Osteoblast (primary cell): ENCODE results near the gene AFF2. TPM values are rescaled to one million over a fixed set of nuclear protein-coding genes. Genes with fewer than 3 reads are reported as not detected.

Experiments used
- DNase-seq: peaks from one replicate; pipeline ENCODE4 v3.0.0; 2011; ENCODE audit warnings: low spot score, mixed read lengths; ENCODE audit not compliant: insufficient read length; ENCODE audit errors: missing footprints
- H2AFZ ChIP-seq: 2 replicates; pipeline ENCODE4 v1.6.0; 2011; ENCODE audit warnings: mild to moderate bottlenecking, low read length
- H3K27ac ChIP-seq: 2 replicates; pipeline ENCODE4 v1.5.1; 2011; ENCODE audit warnings: mild to moderate bottlenecking, low read depth, low read length, moderate library complexity
- H3K27me3 ChIP-seq: 2 replicates; pipeline ENCODE4 v1.6.0; 2012; ENCODE audit warnings: mild to moderate bottlenecking, control low read depth, inconsistent platforms, low read length, moderate library complexity; ENCODE audit not compliant: insufficient read depth
- H3K36me3 ChIP-seq: 2 replicates; pipeline ENCODE4 v1.5.1; 2011; ENCODE audit warnings: mild to moderate bottlenecking, low read length, control low read depth, moderate library complexity; ENCODE audit not compliant: insufficient read depth
- H3K4me1 ChIP-seq: 2 replicates; pipeline ENCODE4 v1.5.1; 2011; ENCODE audit warnings: mild to moderate bottlenecking, low read length, control low read depth, moderate library complexity; ENCODE audit not compliant: insufficient read depth
- H3K4me2 ChIP-seq: 2 replicates; pipeline ENCODE4 v1.6.0; 2011; ENCODE audit warnings: mild to moderate bottlenecking, low read length; ENCODE audit not compliant: insufficient read depth
- H3K4me3 ChIP-seq: fragments of 200-600 bp; sonication (generic); 3 replicates; pipeline ENCODE4 v1.5.1; 2012; ENCODE audit warnings: mild to moderate bottlenecking, low read length, inconsistent platforms; ENCODE audit not compliant: insufficient read depth
- H3K79me2 ChIP-seq: 2 replicates; pipeline ENCODE4 v1.6.0; 2012; ENCODE audit warnings: mild to moderate bottlenecking, low read length, control low read depth, inconsistent platforms; ENCODE audit not compliant: insufficient read depth
- H3K9me3 ChIP-seq: 2 replicates; pipeline ENCODE4 v1.5.1; 2011; ENCODE audit warnings: low read depth, low read length, control low read depth
- H4K20me1 ChIP-seq: 2 replicates; pipeline ENCODE4 v1.6.0; 2012; ENCODE audit warnings: mild to moderate bottlenecking, low read length, control low read depth; ENCODE audit not compliant: insufficient read depth
- total RNA-seq: library from RNA; depleted of rRNA; stranded (reverse); fragments of >200 nt; gene quantifications from 2 replicates; pipeline ENCODE4 v1.2.3, GENCODE V29; 2012
- TF ChIP-seq, protein P1 (sequence below): IDR thresholded peaks from 2 replicates; pipeline ENCODE4 v1.5.1; 2011; ENCODE audit warnings: mild to moderate bottlenecking, low read depth, low read length, moderate library complexity; ENCODE audit errors: extremely low read depth

The AFF2 gene
- 10.0 and 10.9 TPM in 2 replicates for total RNA-seq

DNA sequence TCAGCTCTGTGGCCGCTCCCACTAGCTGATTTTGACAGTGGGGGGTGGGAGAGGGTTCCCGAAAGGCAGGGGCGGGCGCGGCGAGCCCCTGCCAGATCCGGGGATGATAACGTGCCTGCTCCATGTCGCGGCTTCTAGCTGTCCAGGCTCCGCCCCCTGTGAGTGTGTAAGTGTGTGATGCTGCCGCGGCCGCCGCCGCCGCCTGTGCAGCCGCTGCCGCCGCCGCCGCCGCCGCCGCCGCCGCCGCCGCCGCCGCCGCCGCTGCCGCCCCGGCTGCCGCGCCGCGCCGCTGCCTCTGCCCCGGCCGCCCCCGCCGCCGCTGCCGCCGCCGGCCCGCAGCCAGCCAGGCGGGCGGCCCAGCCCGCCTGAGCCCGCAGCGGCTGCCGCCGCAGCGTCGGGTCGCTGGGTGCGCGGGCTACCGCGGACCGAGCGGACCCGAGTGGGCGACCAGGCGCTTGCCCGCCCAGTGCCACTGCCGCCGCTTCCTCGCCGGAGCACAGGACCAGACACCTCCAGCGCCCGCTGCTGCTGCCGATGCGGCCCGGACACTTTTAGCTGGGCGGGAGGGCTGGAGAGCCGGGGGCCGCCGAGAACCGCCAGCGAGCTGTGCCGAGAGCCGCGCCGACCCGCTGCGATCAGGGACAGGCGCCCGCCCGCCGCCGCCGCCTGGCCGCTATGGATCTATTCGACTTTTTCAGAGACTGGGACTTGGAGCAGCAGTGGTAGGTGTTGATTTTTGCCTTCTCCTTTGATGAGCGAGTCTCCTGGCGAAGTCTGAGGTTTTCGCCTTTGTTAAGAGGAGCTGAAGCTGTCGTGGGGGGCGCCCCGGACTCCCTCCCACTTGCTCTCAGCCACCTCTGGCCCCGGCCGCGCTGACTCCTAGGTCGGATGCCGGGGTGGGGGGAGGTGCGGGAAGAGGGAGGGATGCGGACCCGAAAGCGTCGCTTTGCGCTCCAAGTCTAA lies at the start of gene AFF2:
AFF2 (plus strand) TSS at position 195 of the 963 bp plus-strand sequence; CDS start at position 676, 481 bp downstream.
- H3K36me3 ChIP-seq, result no peaks in the 10 kb centered on the region
- H3K79me2 ChIP-seq, result no peaks in the 10 kb centered on the region
- H3K9me3 ChIP-seq, result no peaks in the 10 kb centered on the region
- peak within 1 kb of the TSS; percentile 57 for H3K4me3 ChIP-seq
- DNase-seq, result peak; percentile 74
- H2AFZ ChIP-seq, result no peak within 1 kb of the TSS
- H4K20me1 ChIP-seq, result no peaks in the 10 kb centered on the region
- H3K27me3 ChIP-seq, result peaks cover 14% of the 10 kb centered on the region
- TF ChIP-seq, protein P1, sequence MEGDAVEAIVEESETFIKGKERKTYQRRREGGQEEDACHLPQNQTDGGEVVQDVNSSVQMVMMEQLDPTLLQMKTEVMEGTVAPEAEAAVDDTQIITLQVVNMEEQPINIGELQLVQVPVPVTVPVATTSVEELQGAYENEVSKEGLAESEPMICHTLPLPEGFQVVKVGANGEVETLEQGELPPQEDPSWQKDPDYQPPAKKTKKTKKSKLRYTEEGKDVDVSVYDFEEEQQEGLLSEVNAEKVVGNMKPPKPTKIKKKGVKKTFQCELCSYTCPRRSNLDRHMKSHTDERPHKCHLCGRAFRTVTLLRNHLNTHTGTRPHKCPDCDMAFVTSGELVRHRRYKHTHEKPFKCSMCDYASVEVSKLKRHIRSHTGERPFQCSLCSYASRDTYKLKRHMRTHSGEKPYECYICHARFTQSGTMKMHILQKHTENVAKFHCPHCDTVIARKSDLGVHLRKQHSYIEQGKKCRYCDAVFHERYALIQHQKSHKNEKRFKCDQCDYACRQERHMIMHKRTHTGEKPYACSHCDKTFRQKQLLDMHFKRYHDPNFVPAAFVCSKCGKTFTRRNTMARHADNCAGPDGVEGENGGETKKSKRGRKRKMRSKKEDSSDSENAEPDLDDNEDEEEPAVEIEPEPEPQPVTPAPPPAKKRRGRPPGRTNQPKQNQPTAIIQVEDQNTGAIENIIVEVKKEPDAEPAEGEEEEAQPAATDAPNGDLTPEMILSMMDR, result no peak
- no peaks in the 10 kb centered on the region for H3K4me1 ChIP-seq
- no peak within 1 kb of the TSS for H3K27ac ChIP-seq
- H3K4me2 ChIP-seq, result peak within 1 kb of the TSS; percentile 43

DNA sequence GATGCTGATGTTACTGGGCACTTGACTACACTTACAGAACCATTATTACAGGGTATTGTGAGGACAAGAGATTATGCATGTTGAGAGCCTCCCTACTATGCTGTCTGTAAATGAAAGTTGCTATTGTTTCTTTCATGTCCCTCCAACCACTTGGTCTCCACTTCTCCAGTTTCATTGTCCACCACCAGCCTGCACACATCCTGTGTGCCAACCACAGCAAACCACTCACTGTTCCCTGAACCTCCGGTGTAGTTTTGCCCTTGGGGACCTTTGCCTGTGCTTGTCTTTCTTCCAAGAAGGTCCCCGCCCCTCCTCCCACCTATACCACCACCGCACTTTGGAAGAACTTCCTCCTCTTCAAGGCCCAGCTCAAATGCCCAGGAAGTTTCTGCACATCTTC lies 43.1 kb upstream of the AFF2 start:
- Histone ChIP-seq H4K20me1 (no peaks in the 10 kb centered on the region), H3K4me3 (no peak overlapping the region), H3K79me2 (no peaks in the 10 kb centered on the region), H3K4me2 (no peak overlapping the region), H2AFZ (no peak overlapping the region), H3K27ac (no peak overlapping the region), H3K4me1 (no peaks in the 10 kb centered on the region), H3K27me3 (no peaks in the 10 kb centered on the region), H3K9me3 (no peaks in the 10 kb centered on the region), H3K36me3 (no peaks in the 10 kb centered on the region)
- TF ChIP-seq, protein P1, result no peak
- no peak for DNase-seq

DNA sequence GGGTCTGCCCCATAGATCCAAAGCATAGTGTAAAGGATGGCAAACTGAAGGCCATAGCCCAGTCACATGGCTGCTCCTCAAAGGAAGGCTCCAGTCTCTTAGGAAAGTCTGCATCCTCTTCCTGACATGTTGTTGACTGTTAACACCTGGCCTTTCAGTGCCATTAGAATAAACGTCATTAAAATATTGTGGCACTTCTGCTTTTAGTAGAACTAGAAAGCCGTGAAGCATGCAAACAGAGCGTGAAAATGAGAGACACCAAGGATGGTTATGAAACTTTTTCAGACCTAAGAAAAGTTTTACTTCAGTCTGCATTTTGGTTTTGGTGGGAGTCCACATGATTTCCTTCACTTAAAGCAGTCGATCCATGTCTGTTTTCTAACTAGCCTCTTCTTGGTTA lies 41.1 kb upstream of the AFF2 start:
- no peaks in the 10 kb centered on the region for H3K27me3 ChIP-seq
- no peak overlapping the region for H3K4me2 ChIP-seq
- TF ChIP-seq, protein P1, result no peak
- no peaks in the 10 kb centered on the region for H3K9me3 ChIP-seq
- no peaks in the 10 kb centered on the region for H3K79me2 ChIP-seq
- H2AFZ ChIP-seq, result no peak overlapping the region
- H3K4me3 ChIP-seq, result no peak overlapping the region
- H3K4me1 ChIP-seq, result no peaks in the 10 kb centered on the region
- no peaks in the 10 kb centered on the region for H3K36me3 ChIP-seq
- no peak overlapping the region for H3K27ac ChIP-seq
- no peaks in the 10 kb centered on the region for H4K20me1 ChIP-seq
- DNase-seq, result no peak

DNA sequence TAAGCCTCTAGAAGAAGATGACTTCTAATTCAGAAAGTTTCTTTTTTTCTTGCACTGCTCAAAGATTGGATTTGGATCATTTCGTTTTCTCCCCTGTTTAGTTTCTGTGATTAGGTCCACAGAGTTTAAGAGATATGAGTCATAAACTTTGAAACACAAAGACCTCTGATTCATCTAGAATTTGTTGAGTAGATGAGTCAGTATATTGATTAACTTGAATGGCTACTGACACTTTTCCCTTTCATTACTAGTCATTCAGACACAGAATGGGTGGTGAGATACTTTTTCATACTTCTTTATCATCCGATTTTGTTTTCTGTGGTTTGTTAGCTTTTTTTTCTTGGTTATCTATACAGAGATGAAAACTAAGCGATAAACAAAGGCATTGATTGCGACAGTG lies 34.1 kb upstream of the AFF2 start:
- Histone ChIP-seq H3K4me2 (no peak overlapping the region), H2AFZ (no peak overlapping the region), H3K36me3 (no peaks in the 10 kb centered on the region), H4K20me1 (no peaks in the 10 kb centered on the region), H3K9me3 (no peaks in the 10 kb centered on the region), H3K79me2 (no peaks in the 10 kb centered on the region), H3K27me3 (no peaks in the 10 kb centered on the region), H3K27ac (no peak overlapping the region), H3K4me3 (no peak overlapping the region), H3K4me1 (no peaks in the 10 kb centered on the region)
- TF ChIP-seq, protein P1, result no peak
- DNase-seq, result no peak
